Uterus (tissue), 2 donors: Measurements from ENCODE around the gene SCN1B.

ENCODE experiments used
- POLR2A ChIP-seq, 2 donors: fragments of 450-650 bp; IDR thresholded peaks; one replicate each; pipeline ENCODE4 v1.6.1; 2016; ENCODE audit warnings: antibody characterized with exemption in 2 of 2, mild to moderate bottlenecking in 1 of 2, moderate library complexity in 1 of 2
- TF ChIP-seq, protein P1 (sequence below), 4 experiments: fragments of 200-600 bp in 2 of 4; fragments of 450-650 bp in 2 of 4; sonication (generic) in 2 of 4; IDR thresholded peaks; one replicate each; pipeline ENCODE4 v1.5.1; 2016 to 2019; ENCODE audit warnings: antibody characterized with exemption in 4 of 4, mild to moderate bottlenecking in 2 of 4, moderate library complexity in 1 of 4

DNA sequence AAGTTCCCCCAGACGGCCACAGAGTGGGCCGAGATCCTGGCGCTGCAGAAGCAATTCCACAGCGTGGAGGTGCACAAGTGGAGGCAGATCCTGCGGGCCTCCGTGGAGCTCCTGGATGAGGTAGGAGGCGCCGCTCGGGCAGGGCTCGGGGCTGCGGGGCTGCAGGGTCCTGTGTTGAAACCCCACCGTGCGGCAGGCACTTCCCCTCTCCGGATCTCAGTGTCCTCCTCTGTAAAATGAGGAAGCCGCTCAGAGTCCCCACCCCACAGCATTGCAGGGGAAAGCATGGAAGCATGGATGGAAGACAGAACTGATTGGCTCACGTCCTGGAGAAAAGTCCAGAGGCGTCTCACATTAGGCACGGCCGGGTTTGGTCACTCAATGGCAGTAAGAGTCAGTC is 6.8 kb upstream of the SCN1B start:
- TF ChIP-seq, protein P1, sequence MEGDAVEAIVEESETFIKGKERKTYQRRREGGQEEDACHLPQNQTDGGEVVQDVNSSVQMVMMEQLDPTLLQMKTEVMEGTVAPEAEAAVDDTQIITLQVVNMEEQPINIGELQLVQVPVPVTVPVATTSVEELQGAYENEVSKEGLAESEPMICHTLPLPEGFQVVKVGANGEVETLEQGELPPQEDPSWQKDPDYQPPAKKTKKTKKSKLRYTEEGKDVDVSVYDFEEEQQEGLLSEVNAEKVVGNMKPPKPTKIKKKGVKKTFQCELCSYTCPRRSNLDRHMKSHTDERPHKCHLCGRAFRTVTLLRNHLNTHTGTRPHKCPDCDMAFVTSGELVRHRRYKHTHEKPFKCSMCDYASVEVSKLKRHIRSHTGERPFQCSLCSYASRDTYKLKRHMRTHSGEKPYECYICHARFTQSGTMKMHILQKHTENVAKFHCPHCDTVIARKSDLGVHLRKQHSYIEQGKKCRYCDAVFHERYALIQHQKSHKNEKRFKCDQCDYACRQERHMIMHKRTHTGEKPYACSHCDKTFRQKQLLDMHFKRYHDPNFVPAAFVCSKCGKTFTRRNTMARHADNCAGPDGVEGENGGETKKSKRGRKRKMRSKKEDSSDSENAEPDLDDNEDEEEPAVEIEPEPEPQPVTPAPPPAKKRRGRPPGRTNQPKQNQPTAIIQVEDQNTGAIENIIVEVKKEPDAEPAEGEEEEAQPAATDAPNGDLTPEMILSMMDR (IDR thresholded peaks at IDR 0.05) = no peak
- no peak for TF ChIP-seq POLR2A (IDR thresholded peaks at IDR 0.05)
